Gastroesophageal sphincter (tissue), 4 donors: ENCODE data around the gene CAPZB. TPM values are rescaled to one million over a fixed set of nuclear protein-coding genes. Genes with fewer than 3 reads are reported as not detected.

Source experiments
- ATAC-seq: fragments of 150-250 bp; one replicate; pipeline ENCODE4 v1.9.1; 2016; ENCODE audit warnings: mild to moderate bottlenecking, moderate library complexity
- H3K27ac ChIP-seq, 4 donors: fragments of 200-600 bp; sonication (generic) in 3 of 4; 1 replicate in 3 of 4; 2 replicates in 1 of 4; pipeline ENCODE4 v1.5.1; 2016 to 2019
- H3K27me3 ChIP-seq: fragments of 200-600 bp; sonication (generic); one replicate; pipeline ENCODE4 v1.5.1; 2019
- H3K36me3 ChIP-seq, 2 donors: fragments of 200-600 bp; sonication (generic); one replicate each; pipeline ENCODE4 v1.5.1; 2019; ENCODE audit warnings: control low read depth in 1 of 2
- H3K4me1 ChIP-seq, 3 donors: fragments of 200-600 bp; sonication (generic); 1 replicate in 2 of 3; 2 replicates in 1 of 3; pipeline ENCODE4 v1.5.1; 2016 to 2019; ENCODE audit warnings: control low read depth in 2 of 3
- H3K4me3 ChIP-seq, 2 donors: fragments of 200-600 bp; sonication (generic); one replicate each; pipeline ENCODE4 v1.5.1; 2019; ENCODE audit warnings: mild to moderate bottlenecking in 1 of 2, moderate library complexity in 1 of 2
- H3K9me3 ChIP-seq, 3 donors: fragments of 200-600 bp; sonication (generic); one replicate each; pipeline ENCODE4 v1.5.1; 2017 to 2019; ENCODE audit warnings: control low read depth in 2 of 3
- CTCF ChIP-seq, 4 experiments: fragments of 200-600 bp in 2 of 4; fragments of 450-650 bp in 2 of 4; sonication (generic) in 1 of 4; IDR thresholded peaks; one replicate each; pipeline ENCODE4 v1.5.1; 2017 to 2019; ENCODE audit warnings: antibody characterized with exemption in 4 of 4, mild to moderate bottlenecking in 2 of 4, moderate library complexity in 2 of 4
- EP300 ChIP-seq: sonication (generic); formaldehyde crosslinking; IDR thresholded peaks from one replicate; pipeline ENCODE4 v1.6.1; 2017; ENCODE audit warnings: antibody characterized with exemption, mild to moderate bottlenecking
- POLR2A ChIP-seq, 2 donors: fragments of 450-650 bp; IDR thresholded peaks; one replicate each; pipeline ENCODE4 v1.6.1; 2017; ENCODE audit warnings: antibody characterized with exemption in 2 of 2, mild to moderate bottlenecking in 2 of 2, moderate library complexity in 1 of 2
- POLR2AphosphoS5 ChIP-seq: sonication (generic); formaldehyde crosslinking; IDR thresholded peaks from one replicate; pipeline ENCODE4 v1.6.1; 2017; ENCODE audit warnings: antibody characterized with exemption
- WGBS, 2 donors: methylation state at CpG; one replicate each; pipeline ENCODE4 v1.1.5; 2018; ENCODE audit warnings: low coverage in 1 of 2; 5-methylcytosine and 5-hydroxymethylcytosine counted together
- total RNA-seq, 4 donors: library from RNA; depleted of rRNA; stranded (reverse); fragments of >200 nt; gene quantifications; one replicate each; pipeline ENCODE4 v1.1.0, GENCODE V29; 2016

Gene CAPZB
- total RNA-seq, 4 donors from 2014 or later, result 160 to 288 (median 184) TPM

- WGBS, 2 donors, result 0 to 40% methylated on average over 1 to 2 of the region's 3 CpGs
Measured at GRCh38 chr1:19495799-19496526, 10.6 kb upstream of the CAPZB start.

GRCh38 chr1:19495000-19495656 lies 9.8 kb upstream of the CAPZB start:
- Histone ChIP-seq H3K4me3 (no peak overlapping the region), H3K4me1 (peaks cover 0 to 27% (median 8%) of the 10 kb centered on the region in 3 donors), H3K9me3 (no peaks in the 10 kb centered on the region), H3K27me3 (no peaks in the 10 kb centered on the region), H3K27ac (peak overlapping the region in 3 of 4 donors; percentile 38 to 74 (median 42)), H3K36me3 (no peaks in the 10 kb centered on the region)
- no peak for TF ChIP-seq EP300
- peak; percentile 36 for TF ChIP-seq POLR2AphosphoS5
- peak; percentile 72 for ATAC-seq
- 61 to 81% methylated on average over 4 to 10 of the region's 11 CpGs for WGBS, 2 donors

More at GRCh38 chr1:19495799-19496526, 10.6 kb upstream of the CAPZB start:
- TF ChIP-seq POLR2A (IDR thresholded peaks at IDR 0.05), result no peak
- TF ChIP-seq POLR2AphosphoS5, result no peak
- no peak for TF ChIP-seq CTCF (IDR thresholded peaks at IDR 0.05)
- no peak for TF ChIP-seq EP300
- Histone ChIP-seq H3K27me3 (no peaks in the 10 kb centered on the region), H3K4me3 (no peak overlapping the region), H3K9me3 (no peaks in the 10 kb centered on the region), H3K4me1 (peaks cover 0 to 27% (median 8%) of the 10 kb centered on the region in 3 donors), H3K27ac (peak overlapping the region in 3 of 4 donors; percentile 35 to 74 (median 42)), H3K36me3 (no peaks in the 10 kb centered on the region)
- ATAC-seq, result peak; percentile 27

- TF ChIP-seq CTCF (IDR thresholded peaks at IDR 0.05) (no peak), POLR2A (IDR thresholded peaks at IDR 0.05) (no peak), POLR2AphosphoS5 (no peak), EP300 (no peak)
- Histone ChIP-seq H3K4me3 (no peak overlapping the region), H3K9me3 (no peaks in the 10 kb centered on the region), H3K27me3 (no peaks in the 10 kb centered on the region), H3K4me1 (peaks cover 0 to 29% (median 8%) of the 10 kb centered on the region in 3 donors), H3K27ac (no peak overlapping the region), H3K36me3 (no peaks in the 10 kb centered on the region)
- ATAC-seq, result no peak
- 70 to 100% methylated on average over 1 to 2 of the region's 2 CpGs for WGBS, 2 donors
Measured at GRCh38 chr1:19493547-19493946, 8.2 kb upstream of the CAPZB start.

GRCh38 chr1:19489996-19490395 lies 4.7 kb upstream of the CAPZB start:
- H3K4me3 ChIP-seq, result no peak overlapping the region
- no peak for TF ChIP-seq POLR2AphosphoS5
- TF ChIP-seq POLR2A (IDR thresholded peaks at IDR 0.05), result no peak
- no peak for TF ChIP-seq CTCF (IDR thresholded peaks at IDR 0.05)
- no peak for TF ChIP-seq EP300
- H3K27me3 ChIP-seq, result no peaks in the 10 kb centered on the region
- WGBS, 2 donors, result 85 to 91% methylated on average over 2 of the region's 2 CpGs
- no peak overlapping the region for H3K27ac ChIP-seq
- no peaks in the 10 kb centered on the region for H3K9me3 ChIP-seq
- H3K4me1 ChIP-seq, result peaks cover 2 to 36% (median 12%) of the 10 kb centered on the region in 3 donors
- H3K36me3 ChIP-seq, result no peaks in the 10 kb centered on the region
- ATAC-seq, result no peak

- Histone ChIP-seq H3K27ac (peak overlapping the region in 3 of 4 donors; percentile 99 to 100 (median 99)), H3K27me3 (no peaks in the 10 kb centered on the region), H3K4me3 (no peak overlapping the region), H3K4me1 (peaks cover 2 to 40% (median 24%) of the 10 kb centered on the region in 3 donors), H3K36me3 (no peaks in the 10 kb centered on the region), H3K9me3 (no peaks in the 10 kb centered on the region)
- TF ChIP-seq POLR2A (IDR thresholded peaks at IDR 0.05) (no peak), EP300 (no peak), CTCF (IDR thresholded peaks at IDR 0.05) (no peak), POLR2AphosphoS5 (no peak)
- ATAC-seq, result no peak
- 81 to 86% methylated on average over 3 to 4 of the region's 7 CpGs for WGBS, 2 donors
Measured at GRCh38 chr1:19488136-19488535, 2.8 kb upstream of the CAPZB start.
